Loucy (cell line): ENCODE measurements around the gene SLFN12.

ENCODE experiments used
- H2AFZ ChIP-seq: fragments of 200-600 bp; sonication (generic); 2 replicates; pipeline ENCODE4 v1.6.0; 2016; ENCODE audit warnings: antibody characterized with exemption, mild to moderate bottlenecking, low read length, moderate library complexity
- H3F3A ChIP-seq: fragments of 200-600 bp; 2 replicates; pipeline ENCODE4 v1.6.0; 2016; ENCODE audit warnings: antibody characterized with exemption, low read depth, mild to moderate bottlenecking
- H3K27me3 ChIP-seq: fragments of 200-600 bp; sonication (generic); 2 replicates; pipeline ENCODE4 v1.6.1; 2014; ENCODE audit warnings: low read length, mild to moderate bottlenecking; ENCODE audit not compliant: insufficient read depth, poor library complexity, severe bottlenecking
- H3K36me3 ChIP-seq: fragments of 200-600 bp; sonication (generic); 2 replicates; pipeline ENCODE4 v1.6.1; 2016; ENCODE audit warnings: low read length; ENCODE audit not compliant: insufficient read depth
- H3K4me1 ChIP-seq: fragments of 200-600 bp; sonication (generic); 2 replicates; pipeline ENCODE4 v1.5.1; 2014; ENCODE audit warnings: low read length, mild to moderate bottlenecking; ENCODE audit not compliant: insufficient read depth, poor library complexity, severe bottlenecking
- H3K4me2 ChIP-seq: fragments of 200-600 bp; sonication (generic); 2 replicates; pipeline ENCODE4 v1.6.0; 2014; ENCODE audit warnings: antibody characterized with exemption, low read length, low read depth, mild to moderate bottlenecking; ENCODE audit not compliant: poor library complexity, severe bottlenecking
- H3K4me3 ChIP-seq: fragments of 200-600 bp; sonication (generic); 2 replicates; pipeline ENCODE4 v1.5.1; 2014; ENCODE audit warnings: low read length, mild to moderate bottlenecking, mixed read lengths; ENCODE audit not compliant: poor library complexity, severe bottlenecking
- H3K79me2 ChIP-seq: fragments of 200-600 bp; sonication (generic); 2 replicates; pipeline ENCODE4 v1.6.1; 2014; ENCODE audit warnings: low read length; ENCODE audit not compliant: insufficient read depth
- H3K9ac ChIP-seq: fragments of 200-600 bp; sonication (generic); 2 replicates; pipeline ENCODE4 v1.6.0; 2014; ENCODE audit warnings: mild to moderate bottlenecking, low read depth, low read length, moderate library complexity; ENCODE audit not compliant: poor library complexity, severe bottlenecking
- H3K9me2 ChIP-seq: fragments of 200-600 bp; sonication (generic); replicated peaks from 2 replicates; pipeline ENCODE4 v1.6.1; 2016; ENCODE audit warnings: low read depth, low read length, mixed read lengths
- H3K9me3 ChIP-seq: fragments of 200-600 bp; sonication (generic); 2 replicates; pipeline ENCODE4 v1.6.1; 2014; ENCODE audit warnings: mild to moderate bottlenecking, antibody characterized with exemption, low read length, low read depth; ENCODE audit not compliant: insufficient read depth
- H4K20me1 ChIP-seq: fragments of 200-600 bp; sonication (generic); 2 replicates; pipeline ENCODE4 v1.6.0; 2014; ENCODE audit warnings: antibody characterized with exemption, low read length, mild to moderate bottlenecking; ENCODE audit not compliant: insufficient read depth, poor library complexity, severe bottlenecking
- EZH2phosphoT487 ChIP-seq: fragments of 200-600 bp; IDR thresholded peaks from 2 replicates; pipeline ENCODE4 v1.6.1; 2018; ENCODE audit warnings: antibody characterized with exemption, mild to moderate bottlenecking, moderate library complexity, borderline replicate concordance
- TF ChIP-seq, protein P1 (sequence below): fragments of 200-600 bp; sonication (generic); conservative IDR thresholded peaks from 2 replicates; pipeline ENCODE4 v1.5.1; 2014; ENCODE audit warnings: mild to moderate bottlenecking, antibody characterized with exemption, low read length

The SLFN12 gene

GRCh38 chr17:35448899-35449227, 16.6 kb upstream of the SLFN12 start:
- Histone ChIP-seq H2AFZ (no peak overlapping the region), H3K9ac (no peak overlapping the region), H3K4me3 (peak overlapping the region; percentile 68)

DNA sequence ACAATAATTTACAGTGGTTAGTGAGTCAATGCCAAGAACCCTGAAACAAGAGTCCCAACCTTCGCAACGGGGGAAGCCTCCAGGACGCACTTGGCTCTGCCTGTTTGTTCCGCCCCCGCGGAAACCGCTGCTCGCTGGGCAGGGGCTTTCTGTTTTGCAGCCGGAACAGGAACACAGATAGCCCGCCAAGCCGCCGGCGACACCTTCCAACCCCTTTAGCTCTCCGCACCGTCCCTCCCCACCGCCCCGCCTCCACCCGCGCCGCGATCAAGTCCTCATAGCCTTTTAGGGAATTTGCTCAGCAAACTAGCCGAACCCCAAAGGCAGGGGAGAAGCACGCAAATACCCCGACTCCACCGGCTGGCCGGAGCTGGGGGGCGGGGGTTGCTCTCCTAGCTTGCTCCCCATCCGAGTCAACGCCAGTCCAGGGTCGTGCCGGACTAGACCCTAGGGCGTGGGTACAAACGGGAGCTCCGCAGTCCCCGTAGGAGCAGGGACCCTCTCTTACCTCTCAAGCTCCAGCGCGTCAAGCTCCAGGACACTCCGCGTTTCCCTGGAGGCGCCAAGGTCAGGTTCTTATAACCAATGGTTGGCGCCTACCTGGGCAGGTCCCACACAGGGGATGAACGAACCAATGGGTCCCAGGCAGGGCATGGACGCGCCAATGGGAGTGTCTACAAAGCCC, 16.1 kb upstream of the SLFN12 start, which contains the start of gene SLFN13:
Gene SLFN13, minus strand, starts transcription at position 553 of the 685 bp plus-strand sequence. CDS start 3,086 bp downstream, outside the sequence.
- no peaks in the 10 kb centered on the region for H3F3A ChIP-seq
- peaks cover 6% of the 10 kb centered on the region for H3K4me1 ChIP-seq
- H3K27me3 ChIP-seq = no peaks in the 10 kb centered on the region
- peak within 1 kb of the TSS; percentile 69 for H2AFZ ChIP-seq
- H3K4me2 ChIP-seq = peak within 1 kb of the TSS; percentile 51
- H3K79me2 ChIP-seq = no peaks in the 10 kb centered on the region
- no peak for TF ChIP-seq EZH2phosphoT487
- TF ChIP-seq, protein P1, sequence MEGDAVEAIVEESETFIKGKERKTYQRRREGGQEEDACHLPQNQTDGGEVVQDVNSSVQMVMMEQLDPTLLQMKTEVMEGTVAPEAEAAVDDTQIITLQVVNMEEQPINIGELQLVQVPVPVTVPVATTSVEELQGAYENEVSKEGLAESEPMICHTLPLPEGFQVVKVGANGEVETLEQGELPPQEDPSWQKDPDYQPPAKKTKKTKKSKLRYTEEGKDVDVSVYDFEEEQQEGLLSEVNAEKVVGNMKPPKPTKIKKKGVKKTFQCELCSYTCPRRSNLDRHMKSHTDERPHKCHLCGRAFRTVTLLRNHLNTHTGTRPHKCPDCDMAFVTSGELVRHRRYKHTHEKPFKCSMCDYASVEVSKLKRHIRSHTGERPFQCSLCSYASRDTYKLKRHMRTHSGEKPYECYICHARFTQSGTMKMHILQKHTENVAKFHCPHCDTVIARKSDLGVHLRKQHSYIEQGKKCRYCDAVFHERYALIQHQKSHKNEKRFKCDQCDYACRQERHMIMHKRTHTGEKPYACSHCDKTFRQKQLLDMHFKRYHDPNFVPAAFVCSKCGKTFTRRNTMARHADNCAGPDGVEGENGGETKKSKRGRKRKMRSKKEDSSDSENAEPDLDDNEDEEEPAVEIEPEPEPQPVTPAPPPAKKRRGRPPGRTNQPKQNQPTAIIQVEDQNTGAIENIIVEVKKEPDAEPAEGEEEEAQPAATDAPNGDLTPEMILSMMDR = no peak
- no peaks in the 10 kb centered on the region for H4K20me1 ChIP-seq
- H3K9me2 ChIP-seq = no peaks in the 10 kb centered on the region
- no peaks in the 10 kb centered on the region for H3K9me3 ChIP-seq
- H3K36me3 ChIP-seq = no peaks in the 10 kb centered on the region
- H3K9ac ChIP-seq = peak within 1 kb of the TSS; percentile 33
- H3K4me3 ChIP-seq = peak within 1 kb of the TSS; percentile 68

More at GRCh38 chr17:35448899-35449227, 16.6 kb upstream of the SLFN12 start:
- Histone ChIP-seq H3K79me2 (no peaks in the 10 kb centered on the region), H3K27me3 (no peaks in the 10 kb centered on the region), H3K9me3 (no peaks in the 10 kb centered on the region), H3K4me2 (peak overlapping the region; percentile 29), H3K36me3 (no peaks in the 10 kb centered on the region), H3K9me2 (no peaks in the 10 kb centered on the region), H3F3A (no peaks in the 10 kb centered on the region), H4K20me1 (no peaks in the 10 kb centered on the region), H3K4me1 (peaks cover 6% of the 10 kb centered on the region)
- TF ChIP-seq, protein P1 = no peak
- no peak for TF ChIP-seq EZH2phosphoT487

GRCh38 chr17:35447499-35447898, 15.2 kb upstream of the SLFN12 start:
- H3K4me1 ChIP-seq = peaks cover 6% of the 10 kb centered on the region
- no peaks in the 10 kb centered on the region for H3K27me3 ChIP-seq
- TF ChIP-seq EZH2phosphoT487 = no peak
- TF ChIP-seq, protein P1 = no peak
- peak overlapping the region; percentile 33 for H3K9ac ChIP-seq
- H3K9me3 ChIP-seq = no peaks in the 10 kb centered on the region
- peak overlapping the region; percentile 68 for H3K4me3 ChIP-seq
- no peaks in the 10 kb centered on the region for H3K9me2 ChIP-seq
- peak overlapping the region; percentile 30; the same call in 1 of the 2 replicates for H2AFZ ChIP-seq
- H3K36me3 ChIP-seq = no peaks in the 10 kb centered on the region
- H3K79me2 ChIP-seq = no peaks in the 10 kb centered on the region
- H3F3A ChIP-seq = no peaks in the 10 kb centered on the region
- H3K4me2 ChIP-seq = peak overlapping the region; percentile 51
- no peaks in the 10 kb centered on the region for H4K20me1 ChIP-seq
